Neural cell (in vitro differentiated cells): ENCODE measurements around the gene WBP4.

ENCODE experiments used
- CTCF ChIP-seq: fragments of 450-650 bp; IDR thresholded peaks from 2 replicates; pipeline ENCODE4 v1.5.1; 2014; ENCODE audit warnings: antibody characterized with exemption, mild to moderate bottlenecking, moderate library complexity; ENCODE audit not compliant: poor library complexity, severe bottlenecking
- MXI1 ChIP-seq: fragments of 450-650 bp; conservative IDR thresholded peaks from 2 replicates; pipeline ENCODE4 v1.6.1; 2014; ENCODE audit warnings: antibody characterized with exemption, mild to moderate bottlenecking; ENCODE audit not compliant: poor library complexity, severe bottlenecking
- POLR2AphosphoS5 ChIP-seq: IDR thresholded peaks from 2 replicates; pipeline ENCODE4 v1.6.1; 2012
- SMC3 ChIP-seq: fragments of 450-650 bp; conservative IDR thresholded peaks from 2 replicates; pipeline ENCODE4 v1.6.1; 2014; ENCODE audit warnings: antibody characterized with exemption, mild to moderate bottlenecking, moderate library complexity; ENCODE audit not compliant: poor library complexity

- TF ChIP-seq CTCF: no peak
- TF ChIP-seq POLR2AphosphoS5: no peak
- no peak for TF ChIP-seq SMC3
- no peak for TF ChIP-seq MXI1
Measured at GRCh38 chr13:41026788-41027187, 34.5 kb upstream of the WBP4 start.
